ENCODE results near the gene RRP8. TPM values are rescaled to one million over a fixed set of nuclear protein-coding genes. Genes with fewer than 3 reads are reported as not detected.

The RRP8 gene
- total and polyA plus RNA-seq, 10 of the 15 experiments (the other 5 are each of a cell fraction or from before 2014, with no cell fraction given): 4.7 to 51.2 (median 23.9) TPM

- TF ChIP-seq POLR2AphosphoS5 (IDR thresholded peaks at IDR 0.05; ENCODE audit: low read length): no peak
- TF ChIP-seq RCOR1 (conservative IDR thresholded peaks at IDR 0.05; ENCODE audit: low read depth, low read length): no peak
- TF ChIP-seq RFX5 (IDR thresholded peaks at IDR 0.05; ENCODE audit: low read depth, low read length): no peak
- no peak for TF ChIP-seq RBBP5 (conservative IDR thresholded peaks at IDR 0.05)
- no peak for TF ChIP-seq TCF7 (IDR thresholded peaks at IDR 0.05; ENCODE audit: borderline replicate concordance)
- TF ChIP-seq IKZF1 (conservative IDR thresholded peaks at IDR 0.05): no peak
- no peak for TF ChIP-seq ZNF24 (IDR thresholded peaks at IDR 0.05)
- TF ChIP-seq ELK1 (IDR thresholded peaks at IDR 0.05; ENCODE audit: low read depth, low read length): no peak
- TF ChIP-seq NFYA (IDR thresholded peaks at IDR 0.05; ENCODE audit: borderline replicate concordance, low read depth, low read length): no peak
- TF ChIP-seq SKIL (IDR thresholded peaks at IDR 0.05; ENCODE audit: low read depth, poor library complexity, severe bottlenecking): no peak
- no peak for TF ChIP-seq RB1 (IDR thresholded peaks at IDR 0.05; ENCODE audit: borderline replicate concordance)
- no peak for TF ChIP-seq NFIC (IDR thresholded peaks at IDR 0.05; ENCODE audit: low read depth, low read length)
These were observed 18.3 kb upstream of the RRP8 start (continued) for GRCh38 chr11:6621711-6622211.

All from GM12878 (cell line).